ENCODE data around the gene KRTAP12-2.
"Not testable (repeated sequence)": the region's sequence is repeated elsewhere in the genome, so short reads cannot be mapped to it uniquely, and the experiment has no call there.

KRTAP12-2 gene

DNA sequence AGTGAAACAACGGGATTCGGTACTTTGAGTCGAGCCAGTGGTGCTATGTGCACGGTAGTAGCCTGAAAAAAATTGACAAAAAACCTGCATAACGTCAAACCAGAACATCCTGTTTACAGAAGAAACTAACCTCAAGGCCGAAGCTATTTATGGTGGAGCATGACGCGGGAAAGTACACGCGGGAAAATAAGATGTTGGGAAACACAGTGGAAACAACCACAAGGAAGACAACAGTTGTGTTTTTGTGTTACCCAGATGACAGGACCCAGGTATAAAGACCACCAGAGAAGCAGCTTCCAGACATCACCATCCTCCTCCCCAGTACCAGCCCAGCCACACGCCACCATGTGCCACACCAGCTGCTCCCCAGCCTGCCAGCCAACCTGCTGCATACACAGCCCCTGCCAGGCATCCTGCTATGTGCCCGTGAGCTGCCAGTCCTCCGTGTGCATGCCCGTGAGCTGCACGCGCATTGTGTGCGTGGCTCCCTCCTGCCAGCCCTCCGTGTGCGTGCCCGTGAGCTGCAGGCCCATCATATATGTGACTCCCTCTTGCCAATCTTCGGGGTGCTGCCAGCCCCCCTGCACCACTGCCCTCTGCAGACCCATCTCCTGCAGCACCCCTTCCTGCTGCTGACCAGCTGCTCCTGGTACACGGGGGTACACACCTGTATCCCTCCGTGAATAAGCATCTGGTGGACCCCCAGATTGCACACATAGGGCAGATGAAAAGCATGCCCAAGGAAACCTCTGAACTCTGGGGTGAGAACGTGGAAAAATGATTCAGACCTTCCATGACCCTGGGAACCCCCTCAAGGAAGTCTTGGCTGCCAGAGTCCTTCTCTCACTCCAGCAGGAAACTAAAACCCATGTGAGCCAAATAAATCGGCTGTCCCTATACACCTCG, 8.8 kb downstream of the KRTAP12-2 start, which contains the start of gene KRTAP12-3:
Gene KRTAP12-3, plus strand, starts transcription at position 298 of the 906 bp plus-strand sequence. Its CDS starts 48 bp downstream, at position 346.
- DNase-seq = no peak
- in situ Hi-C loops (cut with HindIII; ENCODE audit: low pct_ligation_motif_present, low pct_unique_long_range_greater_than_20kb, low sequenced_read_pairs) = no loop called here

DNA sequence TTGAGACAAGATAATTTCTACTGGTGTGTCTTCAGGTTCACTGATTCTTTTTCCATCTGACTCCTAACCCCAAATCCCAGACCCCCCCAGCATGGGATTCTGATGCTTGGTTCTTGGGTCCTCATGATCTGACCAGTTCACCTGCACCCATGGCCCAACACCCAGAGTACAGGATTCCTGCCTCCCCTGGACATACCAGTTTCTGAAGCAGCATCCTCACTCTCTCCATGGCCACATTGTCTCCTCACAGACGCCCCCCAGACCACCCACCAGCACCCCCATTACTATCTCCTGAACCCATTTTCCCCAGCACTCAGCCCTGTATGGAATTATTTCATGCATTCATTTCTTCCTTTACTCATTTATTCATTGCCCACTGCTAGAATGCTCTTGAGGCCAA, 9.9 kb downstream of the KRTAP12-2 start:
- no peak for DNase-seq
- in situ Hi-C loops (cut with HindIII; ENCODE audit: low pct_ligation_motif_present, low pct_unique_long_range_greater_than_20kb, low sequenced_read_pairs) = no loop called here

- in situ Hi-C loops (cut with HindIII; ENCODE audit: low pct_ligation_motif_present, low pct_unique_long_range_greater_than_20kb, low sequenced_read_pairs) = no loop called here
- no peak for DNase-seq
These were observed 12.1 kb downstream of the KRTAP12-2 start, which contains the start of gene KRTAP12-4 for GRCh38 chr21:44654576-44655175. TSS of gene KRTAP12-4 (minus strand) at chr21:44654659. CDS start at chr21:44654614, 45 bp downstream.

GRCh38 chr21:44653656-44654575, 12.8 kb downstream of the KRTAP12-2 start:
- in situ Hi-C loops (cut with HindIII; ENCODE audit: low pct_ligation_motif_present, low pct_unique_long_range_greater_than_20kb, low sequenced_read_pairs) = no loop called here
- DNase-seq = no peak

GRCh38 chr21:44653123-44653522, 13.6 kb downstream of the KRTAP12-2 start:
- no peak for DNase-seq
- in situ Hi-C loops (cut with HindIII; ENCODE audit: low pct_ligation_motif_present, low pct_unique_long_range_greater_than_20kb, low sequenced_read_pairs) = no loop called here

DNA sequence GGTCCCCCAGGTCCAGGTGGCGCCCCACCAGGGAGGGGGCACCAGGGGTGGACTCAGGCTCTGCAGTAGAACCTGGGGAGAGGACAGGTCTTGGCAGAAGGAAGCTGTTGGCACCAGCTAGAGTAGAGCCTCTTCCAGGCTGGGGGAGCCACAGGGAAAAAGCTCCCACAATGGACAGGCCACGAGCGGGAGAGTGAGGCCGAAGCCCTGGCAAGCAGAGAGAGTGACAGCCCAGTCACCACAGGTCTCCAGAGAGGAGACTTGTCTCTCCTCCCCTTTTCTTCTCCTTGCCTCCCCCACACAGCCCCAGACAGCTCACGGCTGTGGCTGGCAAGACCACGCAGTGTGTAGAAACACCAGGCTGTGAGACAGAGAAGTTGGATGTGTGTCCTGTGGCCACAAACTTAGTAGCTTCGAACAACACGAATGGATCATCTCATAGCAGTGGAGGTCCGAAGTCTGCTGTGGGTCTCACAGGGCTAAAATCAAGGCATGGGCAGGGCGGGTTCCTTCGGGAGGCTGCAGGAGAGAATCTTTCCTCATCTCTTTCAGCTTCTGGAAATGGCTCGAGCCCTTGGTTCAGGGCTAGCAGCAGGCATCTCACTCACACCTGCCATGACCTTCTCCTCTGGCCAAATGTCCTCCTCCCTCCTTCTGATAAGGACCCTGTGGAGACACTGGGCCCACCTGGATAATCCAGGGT, 15.6 kb downstream of the KRTAP12-2 start:
- no peak for DNase-seq
- in situ Hi-C loops (cut with HindIII; ENCODE audit: low pct_ligation_motif_present, low pct_unique_long_range_greater_than_20kb, low sequenced_read_pairs) = no loop called here

- in situ Hi-C loops (cut with HindIII; ENCODE audit: low pct_ligation_motif_present, low pct_unique_long_range_greater_than_20kb, low sequenced_read_pairs) = no loop called here
These were observed 16.3 kb downstream of the KRTAP12-2 start for GRCh38 chr21:44650265-44650972.

GRCh38 chr21:44649521-44650100, 17.1 kb downstream of the KRTAP12-2 start:
- in situ Hi-C loops (cut with HindIII; ENCODE audit: low pct_ligation_motif_present, low pct_unique_long_range_greater_than_20kb, low sequenced_read_pairs) = no loop called here

More at GRCh38 chr21:44650265-44650972, 16.3 kb downstream of the KRTAP12-2 start:
- DNase-seq = no peak

DNA sequence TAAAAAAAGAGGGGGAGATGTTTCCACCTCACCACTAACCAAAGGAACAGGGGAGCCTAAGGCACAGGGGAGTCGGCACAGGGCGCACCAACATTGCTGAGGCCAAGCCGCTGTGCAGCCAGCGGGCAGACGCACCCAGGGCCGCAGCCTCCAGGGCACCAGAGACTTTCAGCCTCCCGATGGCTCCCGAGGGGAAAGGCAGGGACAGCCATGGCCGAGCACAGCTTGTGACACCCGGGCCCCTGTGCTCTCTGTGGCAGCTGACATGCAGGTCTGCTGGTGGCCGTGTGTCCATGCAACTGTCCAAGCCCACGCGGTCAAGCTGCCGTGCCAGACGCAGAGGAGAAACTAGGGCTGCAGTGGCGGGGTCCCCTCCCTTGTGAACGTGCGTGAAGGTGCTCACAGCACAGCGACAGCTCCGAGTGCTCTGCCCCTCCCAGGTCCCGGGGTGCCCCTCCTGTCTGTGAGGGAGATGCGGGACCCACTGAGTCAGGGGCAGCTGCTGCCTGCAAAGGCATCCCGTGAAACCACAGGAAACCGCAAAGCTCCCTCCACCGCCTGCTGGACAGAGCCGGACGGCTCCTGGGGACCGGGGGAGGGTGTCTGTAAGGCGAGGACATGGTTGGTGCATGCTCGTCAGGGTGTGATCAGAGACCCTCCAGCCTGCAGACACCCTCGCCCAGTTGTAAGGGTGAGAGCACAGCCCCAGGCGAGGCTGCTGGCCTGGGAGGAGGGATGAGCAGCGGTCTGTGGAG, 18.0 kb downstream of the KRTAP12-2 start:
- DNase-seq = no peak
- in situ Hi-C loops (cut with HindIII; ENCODE audit: low pct_ligation_motif_present, low pct_unique_long_range_greater_than_20kb, low sequenced_read_pairs) = no loop called here

More at GRCh38 chr21:44649521-44650100, 17.1 kb downstream of the KRTAP12-2 start:
- no peak for DNase-seq

- DNase-seq = no peak
These were observed 19.5 kb downstream of the KRTAP12-2 start for GRCh38 chr21:44647222-44647552.

GRCh38 chr21:44646366-44647221, 20.1 kb downstream of the KRTAP12-2 start, which contains the start of gene KRTAP10-11:
TSS of gene KRTAP10-11 (plus strand) at chr21:44646414. CDS start at chr21:44646459, 45 bp downstream.
- in situ Hi-C loops (cut with HindIII; ENCODE audit: low pct_ligation_motif_present, low pct_unique_long_range_greater_than_20kb, low sequenced_read_pairs); DNase-seq: not testable (repeated sequence)

More at GRCh38 chr21:44647222-44647552, 19.5 kb downstream of the KRTAP12-2 start:
- in situ Hi-C loops (cut with HindIII; ENCODE audit: low pct_ligation_motif_present, low pct_unique_long_range_greater_than_20kb, low sequenced_read_pairs) = no loop called here

GRCh38 chr21:44644878-44645277, 21.8 kb downstream of the KRTAP12-2 start:
- DNase-seq = no peak
- in situ Hi-C loops (cut with HindIII; ENCODE audit: low pct_ligation_motif_present, low pct_unique_long_range_greater_than_20kb, low sequenced_read_pairs) = no loop called here

DNA sequence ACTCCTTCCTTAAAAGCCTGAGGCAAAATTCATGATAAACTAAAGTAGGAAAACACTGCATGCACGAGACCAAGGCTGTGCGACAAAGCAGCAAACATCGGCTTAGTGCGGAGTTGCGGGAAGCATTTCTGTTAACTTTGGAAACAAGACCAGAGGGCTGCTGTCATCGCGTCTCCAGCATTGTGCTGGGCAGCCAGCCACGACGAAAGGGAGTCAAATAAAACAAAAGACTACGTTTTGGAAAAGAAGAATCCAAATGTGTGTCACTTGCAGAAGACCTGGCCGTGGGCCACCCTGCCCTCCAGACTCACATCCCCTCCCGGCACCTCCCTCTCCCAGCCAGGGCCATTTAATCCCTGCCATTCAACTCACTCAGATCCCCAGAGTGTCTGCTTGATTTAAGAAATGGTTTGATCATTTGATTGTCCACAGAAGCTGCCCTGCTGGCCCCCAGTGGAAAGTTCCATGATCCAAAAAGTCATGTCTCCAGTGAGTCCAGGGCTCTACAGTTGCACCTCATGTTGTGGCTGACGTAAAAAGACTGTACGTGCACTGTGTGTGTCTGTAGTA, 22.9 kb downstream of the KRTAP12-2 start:
- in situ Hi-C loops (cut with HindIII; ENCODE audit: low pct_ligation_motif_present, low pct_unique_long_range_greater_than_20kb, low sequenced_read_pairs) = no loop called here
- no peak for DNase-seq

- no peak for DNase-seq
- in situ Hi-C loops (cut with HindIII; ENCODE audit: low pct_ligation_motif_present, low pct_unique_long_range_greater_than_20kb, low sequenced_read_pairs) = no loop called here
These were observed 26.0 kb downstream of the KRTAP12-2 start for GRCh38 chr21:44640761-44641160.

- no peak for DNase-seq
- in situ Hi-C loops (cut with HindIII; ENCODE audit: low pct_ligation_motif_present, low pct_unique_long_range_greater_than_20kb, low sequenced_read_pairs) = no loop called here
These were observed 27.4 kb downstream of the KRTAP12-2 start for GRCh38 chr21:44639331-44639655.

All from ACHN (cell line).